ENCODE measurements around the gene TMA7. TPM values are rescaled to one million over a fixed set of nuclear protein-coding genes. Genes with fewer than 3 reads are reported as not detected.

The TMA7 gene
- total RNA-seq, 3 donors from 2014 or later = 130 to 193 (median 153) TPM

DNA sequence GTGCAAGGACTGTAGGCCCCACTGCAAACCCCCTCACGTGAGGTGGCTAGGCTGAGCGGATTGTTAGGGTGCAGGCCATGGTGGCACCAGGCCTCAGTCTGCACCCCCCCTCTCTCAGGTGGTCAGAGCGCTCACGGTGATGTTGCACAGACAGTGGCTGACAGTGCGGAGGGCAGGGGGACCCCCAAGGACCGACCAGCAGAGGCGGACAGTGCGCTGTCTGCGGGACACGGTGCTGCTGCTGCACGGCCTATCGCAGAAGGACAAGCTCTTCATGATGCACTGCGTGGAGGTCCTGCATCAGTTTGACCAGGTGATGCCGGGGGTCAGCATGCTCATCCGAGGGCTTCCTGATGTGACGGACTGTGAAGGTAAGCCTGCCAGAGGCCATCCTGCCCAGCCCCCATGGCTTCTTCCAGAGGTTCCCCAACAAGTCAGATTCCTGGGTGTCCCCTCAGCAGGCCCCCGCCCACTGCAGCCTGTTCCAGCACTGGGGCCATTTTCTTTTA, 24.7 kb downstream of the TMA7 start:
- intact Hi-C loops (cut with DNase I, micrococcal nuclease) = loop anchor here (5.0 kb wide), 1 partner anchor 83 kb away; no protein-coding TSS in a partner anchor
- Histone ChIP-seq H3K4me3 (no peak overlapping the region), H3K9me3 (no peaks in the 10 kb centered on the region), H3K4me1 (ENCODE audit: low read depth) (peaks cover 40% of the 10 kb centered on the region), H3K36me3 (ENCODE audit: low read depth) (peaks cover 4% of the 10 kb centered on the region)
- TF ChIP-seq, protein P1, sequence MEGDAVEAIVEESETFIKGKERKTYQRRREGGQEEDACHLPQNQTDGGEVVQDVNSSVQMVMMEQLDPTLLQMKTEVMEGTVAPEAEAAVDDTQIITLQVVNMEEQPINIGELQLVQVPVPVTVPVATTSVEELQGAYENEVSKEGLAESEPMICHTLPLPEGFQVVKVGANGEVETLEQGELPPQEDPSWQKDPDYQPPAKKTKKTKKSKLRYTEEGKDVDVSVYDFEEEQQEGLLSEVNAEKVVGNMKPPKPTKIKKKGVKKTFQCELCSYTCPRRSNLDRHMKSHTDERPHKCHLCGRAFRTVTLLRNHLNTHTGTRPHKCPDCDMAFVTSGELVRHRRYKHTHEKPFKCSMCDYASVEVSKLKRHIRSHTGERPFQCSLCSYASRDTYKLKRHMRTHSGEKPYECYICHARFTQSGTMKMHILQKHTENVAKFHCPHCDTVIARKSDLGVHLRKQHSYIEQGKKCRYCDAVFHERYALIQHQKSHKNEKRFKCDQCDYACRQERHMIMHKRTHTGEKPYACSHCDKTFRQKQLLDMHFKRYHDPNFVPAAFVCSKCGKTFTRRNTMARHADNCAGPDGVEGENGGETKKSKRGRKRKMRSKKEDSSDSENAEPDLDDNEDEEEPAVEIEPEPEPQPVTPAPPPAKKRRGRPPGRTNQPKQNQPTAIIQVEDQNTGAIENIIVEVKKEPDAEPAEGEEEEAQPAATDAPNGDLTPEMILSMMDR (IDR thresholded peaks at IDR 0.05) = no peak
- DNase-seq (peak in 2 of 3 donors; percentile 53 to 64), ATAC-seq (no peak)

DNA sequence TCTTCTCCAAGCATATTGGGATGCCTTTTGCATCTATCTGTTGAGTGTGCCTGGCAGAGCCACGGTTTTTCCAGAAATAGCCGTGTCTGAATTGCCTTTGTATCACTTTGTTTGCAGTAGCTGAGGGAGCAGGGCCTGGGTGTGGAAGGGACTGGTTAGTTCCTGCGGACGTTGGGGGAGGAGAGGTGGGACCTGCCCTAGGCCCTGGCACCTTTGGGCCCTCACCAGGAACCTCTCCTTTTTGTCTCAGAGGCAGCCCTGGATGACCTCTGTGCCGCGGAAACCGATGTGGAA, 25.1 kb downstream of the TMA7 start:
- peak; percentile 22 for ATAC-seq
- H3K36me3 ChIP-seq (ENCODE audit: low read depth) = peaks cover 4% of the 10 kb centered on the region
- H3K9me3 ChIP-seq = no peaks in the 10 kb centered on the region

DNA sequence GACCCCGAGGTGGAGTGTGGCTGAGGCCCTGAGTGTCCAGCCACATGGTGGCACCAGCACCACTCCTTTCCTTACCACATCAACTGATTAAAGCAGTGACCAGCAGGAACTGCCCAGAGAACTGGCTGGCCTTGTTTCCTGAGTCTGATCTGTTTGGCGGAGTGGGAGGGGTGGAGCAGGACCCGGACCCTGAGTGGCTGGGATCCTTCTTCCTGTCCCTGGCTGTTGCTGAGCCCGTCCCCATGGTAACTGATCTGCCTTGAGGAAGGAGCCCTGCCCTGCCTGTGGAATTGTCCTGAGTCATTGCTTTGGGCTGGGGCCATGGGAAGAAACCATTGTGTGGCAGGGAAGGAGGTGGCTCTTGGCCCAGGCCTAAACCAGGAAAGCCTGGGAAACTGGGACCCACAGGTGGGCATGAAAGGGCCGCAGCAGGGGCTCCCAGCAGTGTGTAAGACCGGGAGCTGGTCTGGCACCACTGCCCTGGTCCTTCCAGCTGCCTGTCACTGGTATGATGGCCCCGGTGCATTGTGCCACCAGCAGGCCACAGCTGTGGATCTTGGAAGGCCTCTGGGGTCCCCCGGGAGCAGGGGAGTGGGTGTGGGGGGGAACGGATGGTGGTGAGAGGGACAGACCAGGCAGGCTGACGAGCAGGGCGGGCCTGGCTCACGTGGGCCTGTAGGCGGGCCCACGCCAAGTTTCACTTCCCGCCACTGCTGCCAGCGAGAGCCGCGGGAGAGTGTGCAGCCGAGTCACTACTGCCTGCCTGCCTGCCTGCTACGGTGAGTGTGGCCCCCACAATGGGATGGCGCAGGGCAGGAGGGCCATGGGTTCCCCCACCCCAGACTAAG, 25.7 kb downstream of the TMA7 start:
- Histone ChIP-seq H3K9me3 (no peaks in the 10 kb centered on the region), H3K36me3 (ENCODE audit: low read depth) (peaks cover 4% of the 10 kb centered on the region), H3K4me3 (peak overlapping the region; percentile 15), H3K4me1 (ENCODE audit: low read depth) (peaks cover 40% of the 10 kb centered on the region)
- ATAC-seq (peak; percentile 91), DNase-seq (peak; percentile 93 to 96 (median 95))
- TF ChIP-seq, protein P1 (IDR thresholded peaks at IDR 0.05) = peak; percentile 32
- intact Hi-C loops (cut with DNase I, micrococcal nuclease) = loop anchor here in 1 of 2 donors (5.0 kb wide), 1 partner anchor 82 kb away; no protein-coding TSS in a partner anchor

More for the DNA sequence above, 25.1 kb downstream of the TMA7 start:
- TF ChIP-seq, protein P1 (IDR thresholded peaks at IDR 0.05) = no peak
- intact Hi-C loops (cut with DNase I, micrococcal nuclease) = loop anchor here in 1 of 2 donors (5.0 kb wide), 1 partner anchor 82 kb away; no protein-coding TSS in a partner anchor
- DNase-seq = no peak
- peaks cover 40% of the 10 kb centered on the region for H3K4me1 ChIP-seq (ENCODE audit: low read depth)
- no peak overlapping the region for H3K4me3 ChIP-seq

DNA sequence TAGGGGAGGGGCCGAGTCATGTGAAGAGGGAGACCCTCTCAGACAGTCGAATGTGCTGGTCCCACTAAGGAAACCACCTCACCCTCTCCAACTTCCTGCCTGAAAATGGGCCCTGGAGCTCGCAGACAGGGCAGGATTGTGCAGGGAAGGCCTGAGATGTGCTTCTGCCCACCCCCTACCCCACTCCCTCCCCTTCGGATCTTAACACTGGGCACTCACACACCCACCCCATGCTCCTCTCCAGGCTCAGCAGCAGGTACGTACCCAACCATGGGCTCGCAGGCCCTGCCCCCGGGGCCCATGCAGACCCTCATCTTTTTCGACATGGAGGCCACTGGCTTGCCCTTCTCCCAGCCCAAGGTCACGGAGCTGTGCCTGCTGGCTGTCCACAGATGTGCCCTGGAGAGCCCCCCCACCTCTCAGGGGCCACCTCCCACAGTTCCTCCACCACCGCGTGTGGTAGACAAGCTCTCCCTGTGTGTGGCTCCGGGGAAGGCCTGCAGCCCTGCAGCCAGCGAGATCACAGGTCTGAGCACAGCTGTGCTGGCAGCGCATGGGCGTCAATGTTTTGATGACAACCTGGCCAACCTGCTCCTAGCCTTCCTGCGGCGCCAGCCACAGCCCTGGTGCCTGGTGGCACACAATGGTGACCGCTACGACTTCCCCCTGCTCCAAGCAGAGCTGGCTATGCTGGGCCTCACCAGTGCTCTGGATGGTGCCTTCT, 26.5 kb downstream of the TMA7 start:
- H3K36me3 ChIP-seq (ENCODE audit: low read depth) = peaks cover 4% of the 10 kb centered on the region
- TF ChIP-seq, protein P1 (IDR thresholded peaks at IDR 0.05) = no peak
- intact Hi-C loops (cut with DNase I, micrococcal nuclease) = loop anchor here in 1 of 2 donors (5.0 kb wide), 1 partner anchor 81 kb away; no protein-coding TSS in a partner anchor
- peak; percentile 12 for ATAC-seq
- peak in 2 of 3 donors; percentile 64 to 73 for DNase-seq
- H3K4me1 ChIP-seq (ENCODE audit: low read depth) = peaks cover 48% of the 10 kb centered on the region
- H3K9me3 ChIP-seq = no peaks in the 10 kb centered on the region
- H3K4me3 ChIP-seq = peak overlapping the region; percentile 15

DNA sequence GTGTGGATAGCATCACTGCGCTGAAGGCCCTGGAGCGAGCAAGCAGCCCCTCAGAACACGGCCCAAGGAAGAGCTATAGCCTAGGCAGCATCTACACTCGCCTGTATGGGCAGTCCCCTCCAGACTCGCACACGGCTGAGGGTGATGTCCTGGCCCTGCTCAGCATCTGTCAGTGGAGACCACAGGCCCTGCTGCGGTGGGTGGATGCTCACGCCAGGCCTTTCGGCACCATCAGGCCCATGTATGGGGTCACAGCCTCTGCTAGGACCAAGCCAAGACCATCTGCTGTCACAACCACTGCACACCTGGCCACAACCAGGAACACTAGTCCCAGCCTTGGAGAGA, 27.0 kb downstream of the TMA7 start:
- no peak for DNase-seq
- TF ChIP-seq, protein P1 (IDR thresholded peaks at IDR 0.05) = no peak

More for the DNA sequence above, 27.0 kb downstream of the TMA7 start:
- no peaks in the 10 kb centered on the region for H3K9me3 ChIP-seq
- ATAC-seq = no peak
- intact Hi-C loops (cut with DNase I, micrococcal nuclease) = loop anchor here in 1 of 2 donors (5.0 kb wide), 1 partner anchor 80 kb away; no protein-coding TSS in a partner anchor
- H3K4me3 ChIP-seq = no peak overlapping the region
- peaks cover 4% of the 10 kb centered on the region for H3K36me3 ChIP-seq (ENCODE audit: low read depth)
- peaks cover 54% of the 10 kb centered on the region for H3K4me1 ChIP-seq (ENCODE audit: low read depth)
